Activated CD8-positive, alpha-beta memory T cell treated with anti-CD3 and anti-CD28 coated beads for 36 hours (primary cell): ENCODE measurements around the gene NTSR2. TPM values are rescaled to one million over a fixed set of nuclear protein-coding genes. Genes with fewer than 3 reads are reported as not detected.

ENCODE experiments used
- CTCF ChIA-PET: fragments of 350-600 bp; sonication (Branson Sonifier 250); formaldehyde crosslinking; loops from one replicate; lab custom pipeline; 2021; ENCODE audit warnings: antibody characterized with exemption; lab: Charles Lee
- POLR2A ChIA-PET: fragments of 350-600 bp; sonication (Branson Sonifier 250); formaldehyde crosslinking; loops from one replicate; lab custom pipeline; 2021; ENCODE audit warnings: antibody characterized with exemption; lab: Charles Lee
- total RNA-seq, 2 experiments: library from RNA; stranded (reverse); gene quantifications; one replicate each; pipeline ENCODE4 v1.2.3, GENCODE V29; 2021

Gene NTSR2
- total RNA-seq, 2 experiments from 2014 or later, result not detected

DNA sequence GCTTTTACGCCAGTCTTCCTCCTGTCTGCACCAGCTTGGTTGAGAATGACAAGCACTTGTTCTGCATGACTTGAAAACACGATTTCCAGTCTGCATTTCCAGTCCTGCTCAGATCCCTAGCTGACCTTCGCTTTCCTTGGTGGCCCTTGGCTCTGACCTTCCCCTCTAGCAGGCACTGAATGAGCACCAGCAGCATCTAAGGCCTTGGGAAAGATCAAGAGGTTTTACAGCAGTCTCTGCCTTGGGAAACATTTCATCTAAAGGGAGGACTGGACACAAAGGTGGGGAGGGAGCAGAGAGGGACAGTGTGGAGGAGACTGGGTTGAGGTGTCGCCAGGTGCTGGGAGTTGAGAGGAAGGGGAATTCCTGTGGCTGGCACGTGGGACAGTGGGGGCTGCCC, 30.5 kb downstream of the NTSR2 start:
- ChIA-PET POLR2A (no interaction called here), CTCF (no interaction called here)

DNA sequence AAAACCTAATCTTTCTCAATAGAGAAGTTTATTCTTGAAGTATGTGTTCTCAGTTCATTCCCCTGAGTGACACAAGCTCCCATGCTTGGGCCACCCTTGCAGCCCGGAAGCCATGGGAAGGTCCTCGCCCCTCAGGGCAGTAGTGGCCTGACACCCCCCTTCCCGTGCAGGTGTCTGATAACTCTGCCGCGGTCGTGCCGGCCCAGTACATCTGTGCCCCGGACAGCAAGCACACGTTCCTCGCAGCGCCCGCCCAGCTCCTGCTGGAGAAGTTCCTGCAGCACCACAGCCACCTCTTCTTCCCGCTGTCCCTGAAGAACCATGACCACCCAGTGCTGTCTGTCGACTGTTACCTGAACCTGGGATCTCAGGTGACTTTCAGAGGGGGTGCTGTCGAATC, 32.4 kb downstream of the NTSR2 start:
- CTCF ChIA-PET, result interaction anchor here (1.0 kb wide), 1 partner anchor 148 kb away, joined by 3 read pairs; no protein-coding TSS in a partner anchor

DNA sequence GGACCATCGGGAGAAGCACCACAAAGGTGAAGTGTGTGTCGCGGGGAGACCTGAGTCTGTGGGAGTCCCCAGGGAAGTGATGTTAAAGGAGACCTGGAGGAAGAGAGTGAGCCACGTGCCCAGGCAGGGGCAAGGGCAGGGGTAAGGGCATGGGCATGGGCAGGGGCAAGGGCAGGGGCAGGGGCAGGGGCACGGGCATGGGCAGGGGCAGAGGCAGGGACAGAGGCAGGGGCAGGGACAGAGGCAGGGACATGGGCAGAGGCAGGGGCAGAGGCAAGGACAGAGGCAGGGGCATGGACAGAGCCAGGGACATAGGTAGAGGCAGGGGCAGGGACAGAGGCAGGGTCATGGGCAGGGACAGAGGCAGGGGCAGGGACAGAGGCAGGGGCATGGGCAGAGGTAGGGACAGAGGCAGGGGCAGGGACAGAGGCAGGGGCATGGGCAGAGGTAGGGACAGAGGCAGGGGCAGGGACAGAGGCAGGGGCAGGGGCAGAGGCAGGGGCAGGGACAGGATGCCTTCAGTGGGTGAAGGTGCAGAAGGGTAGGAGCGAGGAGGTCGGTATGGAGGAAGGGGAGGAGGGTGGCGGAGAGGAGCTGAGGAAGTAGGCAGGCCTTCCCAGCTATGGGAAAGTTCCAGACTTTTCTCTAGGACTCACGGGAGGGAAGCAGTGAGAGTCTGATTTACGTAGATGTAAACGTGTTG, 33.3 kb downstream of the NTSR2 start:
- CTCF ChIA-PET, result interaction anchor here (1.0 kb wide), 1 partner anchor 148 kb away, joined by 3 read pairs; no protein-coding TSS in a partner anchor
- POLR2A ChIA-PET, result no interaction called here

More for the DNA sequence above, 32.4 kb downstream of the NTSR2 start:
- POLR2A ChIA-PET, result no interaction called here

DNA sequence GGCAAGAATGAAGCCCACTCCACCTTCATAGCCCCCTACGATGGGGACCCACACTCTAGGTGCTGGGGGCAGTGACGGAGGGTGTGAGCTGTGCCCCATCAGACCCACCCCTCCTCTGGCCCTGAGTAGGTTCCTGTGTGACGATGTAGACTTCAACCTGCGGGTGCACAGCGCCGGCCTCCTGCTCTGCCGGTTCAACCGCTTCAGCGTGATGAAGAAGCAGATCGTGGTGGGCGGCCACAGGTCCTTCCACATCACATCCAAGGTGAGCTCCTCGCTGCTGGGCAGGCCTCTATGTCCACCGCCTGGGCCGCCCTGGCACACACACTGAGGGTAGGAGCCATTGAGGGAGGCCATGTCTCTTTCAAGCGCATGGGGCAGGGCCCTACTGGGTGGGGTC, 34.9 kb downstream of the NTSR2 start:
- POLR2A ChIA-PET, result no interaction called here
- CTCF ChIA-PET, result no interaction called here

DNA sequence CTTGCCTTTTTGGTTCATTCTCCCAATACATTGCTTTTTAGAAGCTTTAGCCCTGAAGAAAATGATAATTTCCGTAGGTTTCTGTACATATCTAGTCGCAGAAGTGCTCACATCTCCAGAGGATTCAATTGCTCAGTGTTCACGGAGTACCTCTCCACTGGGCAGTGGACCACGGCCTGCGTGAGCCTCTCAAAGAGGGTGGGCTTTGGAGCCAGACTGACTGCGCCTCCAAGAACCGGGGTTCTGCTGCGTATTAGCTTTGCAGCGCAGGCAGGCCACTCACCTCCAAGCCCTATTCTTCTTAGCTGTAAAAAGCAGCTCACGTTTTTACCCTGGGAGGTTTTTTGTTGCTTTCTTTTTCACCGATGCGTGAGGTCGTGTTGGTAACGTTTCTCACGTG, 35.4 kb downstream of the NTSR2 start:
- POLR2A ChIA-PET, result no interaction called here
- CTCF ChIA-PET, result no interaction called here

DNA sequence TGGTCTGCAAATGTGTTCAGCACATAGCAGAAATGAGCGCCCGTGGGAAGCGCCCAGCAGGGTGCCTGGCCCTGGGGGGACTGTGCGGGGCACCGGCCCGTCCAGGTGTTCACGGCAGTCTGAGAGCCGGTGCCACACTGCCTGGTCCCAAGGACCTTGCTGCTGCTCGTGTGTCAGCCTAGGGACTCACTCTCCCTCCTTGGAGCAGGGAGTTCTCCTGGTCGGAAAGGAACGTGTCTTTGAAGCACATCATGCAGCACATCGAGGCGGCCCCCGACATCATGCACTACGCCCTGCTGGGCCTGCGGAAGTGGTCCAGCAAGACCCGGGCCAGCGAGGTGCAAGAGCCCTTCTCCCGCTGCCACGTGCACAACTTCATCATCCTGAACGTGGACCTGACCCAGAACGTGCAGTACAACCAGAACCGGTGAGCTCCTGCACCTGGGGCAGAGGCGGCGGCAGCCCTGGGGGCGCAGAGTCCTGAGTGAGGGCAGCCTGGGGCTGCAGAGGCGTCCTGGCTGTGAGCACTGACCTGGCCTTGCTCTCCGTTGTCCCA, 36.0 kb downstream of the NTSR2 start:
- POLR2A ChIA-PET, result no interaction called here

DNA sequence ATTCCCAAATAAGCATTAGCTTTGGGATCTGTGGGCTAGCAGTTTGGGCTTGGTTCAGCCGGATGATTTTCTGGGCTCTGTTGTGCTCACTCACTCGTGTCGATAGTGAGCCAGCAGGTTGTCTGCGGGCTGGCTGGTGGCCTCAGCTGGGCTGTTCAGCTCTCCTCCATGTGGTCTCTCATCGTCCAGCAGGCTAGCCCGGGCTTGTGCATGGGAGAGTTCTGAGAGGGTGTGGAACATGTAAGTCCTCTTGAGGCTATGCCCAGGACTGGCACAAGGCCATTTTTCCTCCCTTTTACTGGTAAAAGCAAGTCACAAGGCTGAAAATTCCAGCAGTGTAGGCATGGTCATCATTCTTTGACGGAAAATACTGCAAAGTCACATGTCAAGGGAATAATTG, 38.5 kb downstream of the NTSR2 start:
- ChIA-PET POLR2A (no interaction called here), CTCF (no interaction called here)

More for the DNA sequence above, 36.0 kb downstream of the NTSR2 start:
- CTCF ChIA-PET, result no interaction called here

DNA sequence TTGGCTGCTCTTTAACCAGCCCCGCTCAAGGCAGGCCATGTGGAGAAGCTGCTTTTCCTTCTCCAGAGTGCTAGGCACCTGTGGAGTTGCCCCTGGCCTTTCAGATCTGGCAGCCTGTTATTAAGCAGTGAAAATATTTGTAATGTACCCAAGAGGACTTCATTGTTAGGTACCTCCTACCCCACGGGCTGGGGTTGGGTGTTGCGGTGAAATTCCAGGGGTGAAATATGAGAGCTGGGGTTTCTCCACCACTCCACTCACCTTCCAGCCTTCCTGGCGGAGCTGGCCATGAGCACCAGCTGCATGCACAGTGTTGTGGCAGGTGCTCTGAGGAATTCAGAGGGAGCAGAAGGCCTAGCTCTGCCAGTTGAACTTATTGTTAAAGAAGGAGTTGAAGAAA, 39.1 kb downstream of the NTSR2 start:
- ChIA-PET CTCF (no interaction called here), POLR2A (no interaction called here)

DNA sequence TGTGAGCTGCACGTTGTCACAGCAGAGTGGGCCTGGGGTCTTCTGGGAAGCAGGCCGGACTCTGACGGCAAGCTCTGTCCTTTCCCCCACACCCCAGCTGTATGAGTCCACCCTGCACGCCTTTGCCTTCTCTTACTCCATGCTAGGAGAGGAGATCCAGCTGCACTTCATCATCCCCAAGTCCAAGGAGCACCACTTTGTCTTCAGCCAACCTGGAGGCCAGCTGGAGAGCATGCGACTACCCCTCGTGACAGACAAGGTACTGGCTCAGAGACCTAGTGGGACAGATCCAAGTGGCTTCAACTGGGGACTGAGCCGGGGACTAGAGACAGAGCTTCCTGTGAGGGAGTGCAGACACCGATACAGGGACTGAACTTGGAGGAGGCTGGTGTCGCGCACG, 40.1 kb downstream of the NTSR2 start:
- CTCF ChIA-PET, result no interaction called here
- POLR2A ChIA-PET, result no interaction called here

DNA sequence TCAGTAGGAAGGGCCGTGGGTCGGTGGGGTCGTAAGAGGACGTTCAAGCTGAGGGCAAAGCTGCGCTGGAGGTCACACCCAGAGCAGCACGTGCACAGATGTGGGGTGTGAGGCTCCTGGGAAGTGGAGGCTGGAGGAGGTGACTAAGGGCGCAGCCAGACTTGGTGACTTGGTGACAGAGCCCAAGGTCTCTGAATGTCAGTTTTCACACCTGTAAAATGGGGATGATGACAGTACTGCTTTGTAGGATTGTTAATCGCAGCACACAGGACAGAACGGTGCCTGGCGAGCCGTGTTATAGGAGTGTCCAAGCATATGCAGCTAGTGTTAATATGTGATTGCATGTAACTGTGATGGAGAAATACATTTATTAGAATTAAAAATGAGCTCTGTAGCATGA, 40.8 kb downstream of the NTSR2 start:
- ChIA-PET CTCF (no interaction called here), POLR2A (no interaction called here)

DNA sequence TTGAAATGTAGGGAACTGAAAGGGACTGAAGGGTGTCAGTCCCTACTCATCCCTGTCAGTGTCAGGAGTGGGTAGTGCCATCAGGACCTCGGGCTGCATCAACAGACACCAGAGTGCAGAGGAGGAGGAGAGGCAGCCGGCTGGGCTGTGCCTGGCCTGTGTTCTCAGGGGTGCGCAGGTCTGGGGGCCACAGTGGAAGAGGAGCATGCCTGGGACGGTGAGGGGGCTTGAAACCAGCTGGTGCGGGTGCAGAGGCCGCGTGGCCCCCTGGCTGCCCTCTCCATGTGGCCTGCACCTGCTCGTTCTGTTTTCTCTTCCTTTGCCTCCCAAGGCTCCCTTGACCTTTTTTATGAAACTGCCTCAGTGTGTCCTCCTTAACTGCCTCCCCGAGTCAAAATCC, 41.3 kb downstream of the NTSR2 start:
- POLR2A ChIA-PET, result no interaction called here
- CTCF ChIA-PET, result no interaction called here

DNA sequence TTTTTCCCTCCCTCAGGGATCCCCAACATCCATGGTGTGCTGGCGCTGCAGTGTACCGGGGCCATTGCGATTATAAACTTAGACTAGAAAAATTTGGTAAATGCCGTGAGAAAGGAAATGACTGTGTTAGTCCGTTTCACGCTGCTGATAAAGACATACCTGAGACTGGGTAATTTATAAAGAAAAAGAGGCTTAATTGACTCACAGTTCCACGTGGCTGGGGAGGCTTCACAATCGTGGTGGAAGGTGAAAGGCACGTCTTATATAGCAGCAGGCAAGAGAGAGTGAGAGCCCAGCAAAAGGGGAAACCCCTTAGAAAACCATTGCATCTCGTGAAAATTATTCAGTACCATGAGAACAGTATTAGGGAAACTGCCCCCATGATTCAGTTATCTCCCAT, 44.3 kb downstream of the NTSR2 start:
- CTCF ChIA-PET, result no interaction called here

DNA sequence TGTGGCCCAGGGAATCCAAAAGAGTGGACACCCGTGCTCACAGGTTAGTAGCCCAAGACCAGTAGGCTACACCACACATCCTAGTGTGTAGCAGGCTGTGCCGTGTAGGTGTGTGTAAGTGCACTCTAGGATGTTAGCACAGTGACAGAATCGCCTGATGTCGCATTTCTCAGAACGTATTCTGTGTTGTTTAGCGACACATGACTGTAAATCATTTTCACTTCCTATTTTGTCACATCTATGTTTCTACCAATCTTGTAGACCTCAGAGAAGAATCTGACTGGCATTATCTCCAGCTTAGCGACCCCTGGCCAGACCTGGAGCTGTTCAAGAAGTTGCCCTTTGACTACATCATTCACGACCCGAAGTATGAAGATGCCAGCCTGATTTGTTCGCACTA, 45.1 kb downstream of the NTSR2 start:
- POLR2A ChIA-PET, result interaction anchor here (0.7 kb wide), 1 partner anchor 456 kb away, joined by 3 read pairs; no protein-coding TSS in a partner anchor
- CTCF ChIA-PET, result interaction anchor here (0.7 kb wide), 1 partner anchor 330 kb away, joined by 8 read pairs; no protein-coding TSS in a partner anchor

More for the DNA sequence above, 44.3 kb downstream of the NTSR2 start:
- POLR2A ChIA-PET, result no interaction called here

DNA sequence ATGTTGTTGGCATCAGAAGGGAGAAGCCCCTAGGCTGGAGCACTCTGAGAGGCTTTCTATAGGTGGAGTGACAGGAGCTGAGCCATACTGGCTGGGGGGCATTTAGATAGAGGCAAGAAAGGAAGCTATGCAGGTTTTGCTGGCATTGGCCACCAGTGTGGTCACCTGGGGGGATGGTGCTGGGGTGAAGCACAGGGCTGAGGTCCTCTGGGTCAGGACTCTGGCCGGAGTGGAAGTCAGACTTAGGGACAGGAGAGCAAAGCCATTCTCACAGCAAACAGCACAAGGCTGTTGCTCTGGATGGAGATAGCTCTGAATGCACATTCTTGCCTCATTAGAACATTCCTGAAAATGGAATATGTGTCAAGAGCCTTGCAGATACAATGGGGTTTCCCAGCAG, 47.4 kb downstream of the NTSR2 start:
- ChIA-PET CTCF (no interaction called here), POLR2A (no interaction called here)

DNA sequence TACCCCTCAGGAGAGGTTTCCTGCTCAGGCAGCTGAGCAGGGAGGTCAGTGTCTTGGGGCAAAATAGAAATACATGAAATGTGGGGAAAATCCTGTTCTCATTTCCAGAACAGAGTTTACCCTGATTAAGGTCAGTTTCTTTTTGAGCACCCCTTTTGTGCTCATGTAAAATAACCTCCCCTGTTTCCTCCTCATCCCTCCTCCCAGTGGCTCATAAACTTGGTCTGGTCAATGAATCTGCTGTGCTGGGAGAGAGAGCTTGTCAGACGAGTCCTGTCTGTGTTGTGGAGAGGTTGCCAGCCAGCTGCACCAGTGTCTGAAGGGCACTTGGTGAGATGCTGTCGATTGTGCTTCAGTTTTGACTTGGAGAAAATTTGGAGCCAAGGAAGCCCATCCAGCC, 48.6 kb downstream of the NTSR2 start:
- ChIA-PET POLR2A (no interaction called here), CTCF (no interaction called here)

DNA sequence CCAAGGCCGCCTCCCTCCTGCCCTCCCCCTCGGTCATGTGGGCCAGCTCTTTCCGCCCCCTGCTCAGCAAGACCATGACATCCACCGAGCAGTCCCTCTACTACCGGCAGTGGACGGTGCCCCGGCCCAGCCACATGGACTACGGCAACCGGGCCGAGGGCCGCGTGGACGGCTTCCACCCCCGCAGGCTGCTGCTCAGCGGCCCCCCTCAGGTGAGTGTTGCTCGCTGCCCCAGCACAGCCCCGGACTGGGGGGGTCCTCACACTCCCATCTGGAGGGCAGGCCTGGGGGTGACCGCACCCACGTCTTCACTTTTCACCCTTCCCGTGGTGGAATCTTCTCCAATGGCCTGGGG, 51.3 kb downstream of the NTSR2 start:
- CTCF ChIA-PET, result no interaction called here
- POLR2A ChIA-PET, result no interaction called here

DNA sequence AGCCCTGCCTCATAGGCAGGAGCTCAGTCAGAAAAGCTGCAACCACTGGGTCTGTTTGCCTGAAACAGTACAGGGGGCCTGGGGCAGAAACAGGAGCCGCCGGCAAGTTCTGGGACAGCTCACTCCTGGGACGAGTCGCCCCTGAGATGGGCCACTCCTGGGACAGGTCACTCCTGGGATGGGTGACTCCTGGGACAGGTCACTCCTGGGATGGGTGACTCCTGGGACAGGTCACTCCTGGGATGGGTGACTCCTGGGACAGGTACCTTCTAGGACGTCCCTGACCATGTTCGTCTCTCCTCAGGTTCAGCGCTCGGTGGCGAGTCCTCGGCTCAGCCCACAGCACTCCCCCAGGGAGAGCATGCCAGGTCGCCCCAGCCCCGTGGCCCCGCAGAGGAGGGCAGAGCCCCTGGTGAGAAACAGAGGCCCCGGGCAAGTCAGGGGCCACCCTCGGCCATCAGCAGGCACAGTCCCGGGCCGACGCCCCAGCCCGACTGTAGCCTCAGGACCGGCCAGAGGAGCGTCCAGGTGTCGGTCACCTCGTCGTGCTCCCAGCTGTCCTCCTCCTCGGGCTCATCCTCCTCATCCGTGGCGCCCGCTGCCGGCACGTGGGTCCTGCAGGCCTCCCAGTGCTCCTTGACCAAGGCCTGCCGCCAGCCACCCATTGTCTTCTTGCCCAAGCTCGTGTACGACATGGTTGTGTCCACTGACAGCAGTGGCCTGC, 51.8 kb downstream of the NTSR2 start:
- ChIA-PET POLR2A (no interaction called here), CTCF (no interaction called here)

DNA sequence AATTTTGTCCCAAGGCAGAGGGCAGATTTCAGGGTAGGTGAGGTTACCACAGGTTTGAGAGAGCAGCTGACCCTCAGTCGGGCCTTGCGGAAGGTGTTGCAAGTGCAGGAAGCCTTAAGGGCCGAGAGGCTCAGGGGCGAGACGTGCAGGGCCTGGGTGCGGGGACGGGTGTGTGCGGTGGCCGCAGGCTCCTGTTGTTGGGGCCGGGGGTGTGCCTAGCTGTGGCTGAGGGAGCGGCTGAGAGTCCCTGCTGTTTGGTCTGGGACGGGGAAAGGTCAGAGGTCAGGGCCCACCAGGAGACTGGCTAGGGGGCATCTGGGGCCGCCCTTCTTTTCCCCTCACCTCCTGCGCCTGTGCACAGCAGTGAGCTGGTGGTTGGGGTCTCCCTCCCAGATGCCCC, 52.5 kb downstream of the NTSR2 start:
- ChIA-PET POLR2A (no interaction called here), CTCF (no interaction called here)

DNA sequence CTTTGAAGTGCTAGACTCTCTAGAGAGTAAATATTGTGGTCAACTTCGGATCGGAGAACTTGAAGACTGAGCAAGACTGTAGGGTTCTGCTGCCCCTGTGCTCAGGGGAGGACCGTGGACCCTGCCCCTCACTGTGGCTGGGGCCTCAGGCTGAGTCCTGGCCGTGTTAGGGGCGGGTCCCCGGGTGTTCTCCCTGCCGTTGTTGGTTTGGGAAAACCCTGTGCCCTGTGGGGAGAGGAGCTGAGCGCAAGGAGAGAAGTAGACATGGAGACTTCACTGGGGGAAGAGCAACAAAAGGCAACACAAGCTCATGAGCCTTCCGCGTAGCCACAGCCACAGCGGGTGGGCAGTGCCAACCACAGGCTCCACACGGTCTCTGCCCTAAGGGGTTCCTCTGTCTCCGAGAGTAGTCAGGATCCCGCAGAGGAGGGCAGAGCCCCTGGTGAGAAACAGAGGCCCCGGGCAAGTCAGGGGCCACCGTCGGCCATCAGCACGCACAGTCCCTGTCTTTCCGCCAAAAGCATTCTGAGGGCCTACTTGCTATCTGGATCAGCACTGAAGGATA, 53.1 kb downstream of the NTSR2 start:
- CTCF ChIA-PET, result no interaction called here

DNA sequence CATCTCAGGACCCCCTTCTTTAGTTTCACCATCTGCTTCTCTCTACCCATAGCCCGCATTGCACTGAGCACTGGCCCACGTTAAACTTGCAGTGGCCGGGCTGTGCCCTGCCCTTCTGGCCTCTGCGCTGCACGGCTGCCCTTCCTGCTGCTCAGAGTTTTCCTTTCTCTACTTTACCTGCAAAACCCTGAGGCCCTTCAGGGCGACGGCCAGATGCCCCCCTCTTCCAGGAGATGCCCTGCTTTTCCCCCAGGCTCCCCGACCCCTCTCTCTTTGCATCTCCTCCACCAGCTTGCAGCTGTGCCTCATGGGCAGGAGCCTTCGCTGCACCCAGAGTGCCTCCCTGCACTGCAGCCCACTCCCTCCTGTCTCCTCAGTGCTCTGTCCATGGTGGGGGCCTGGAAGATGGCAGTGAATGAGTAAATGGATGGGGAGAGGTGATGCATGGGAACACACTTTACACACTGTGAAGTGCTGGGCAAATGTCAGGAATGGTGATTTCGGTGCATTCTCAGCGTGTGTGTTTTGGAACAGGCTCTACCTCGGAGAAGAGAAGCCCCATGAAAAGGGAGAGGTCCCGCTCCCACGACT, 53.8 kb downstream of the NTSR2 start:
- ChIA-PET POLR2A (no interaction called here), CTCF (no interaction called here)

More for the DNA sequence above, 53.1 kb downstream of the NTSR2 start:
- POLR2A ChIA-PET, result no interaction called here
